ENCODE results near the gene DOK7. TPM values are rescaled to one million over a fixed set of nuclear protein-coding genes. Genes with fewer than 3 reads are reported as not detected.

DOK7 gene
- total RNA-seq, 1 experiment from 2014 or later: 0.26 TPM

GRCh38 chr4:3497095-3497494 is 34.0 kb downstream of the DOK7 start:
- Histone ChIP-seq H3K18ac (ENCODE audit: insufficient read length, low read depth, low read length) (no peak overlapping the region), H2AK5ac (ENCODE audit: insufficient read length, low read length) (no peak overlapping the region), H3K14ac (ENCODE audit: insufficient read depth, low read length) (no peak overlapping the region), H3K4me2 (ENCODE audit: insufficient read depth, insufficient read length, low read length) (no peak overlapping the region), H3K79me2 (ENCODE audit: insufficient read depth, low read length) (no peaks in the 10 kb centered on the region), H2BK5ac (ENCODE audit: insufficient read length, low read length) (no peak overlapping the region), H4K20me1 (ENCODE audit: control insufficient read depth, insufficient read depth, insufficient read length) (peaks cover 4% of the 10 kb centered on the region), H3K27ac (ENCODE audit: insufficient read length, low read depth, low read length) (no peak overlapping the region), H3K9me3 (ENCODE audit: control insufficient read depth, low read depth, low read length) (no peaks in the 10 kb centered on the region), H3K9ac (ENCODE audit: extremely low read depth, insufficient read length, low read length) (no peak overlapping the region), H2AFZ (ENCODE audit: low read length) (no peak overlapping the region), H3K4ac (ENCODE audit: low read depth, low read length) (no peak overlapping the region), H4K8ac (replicated peaks; ENCODE audit: insufficient read length, low read depth, low read length) (no peak overlapping the region), H3K4me1 (ENCODE audit: insufficient read depth, low read length) (no peaks in the 10 kb centered on the region), H3K23ac (ENCODE audit: insufficient read length, low read depth, low read length) (no peak overlapping the region), H3T11ph (ENCODE audit: low read length) (no peak overlapping the region), H4K5ac (ENCODE audit: insufficient read length, low read depth, low read length) (no peak overlapping the region), H3K56ac (ENCODE audit: insufficient read length, low read depth, low read length) (no peak overlapping the region), H3K23me2 (ENCODE audit: insufficient read length, low read depth, low read length, poor library complexity, severe bottlenecking) (no peaks in the 10 kb centered on the region), H3K27me3 (ENCODE audit: insufficient read depth, low read length) (peaks cover 9% of the 10 kb centered on the region; the same call in 1 of the 2 replicates), H4K91ac (ENCODE audit: insufficient read length, low read depth, low read length) (no peak overlapping the region), H2BK12ac (ENCODE audit: insufficient read length, low read depth, low read length) (no peak overlapping the region), H2BK120ac (ENCODE audit: low read depth, low read length, poor library complexity, severe bottlenecking) (no peak overlapping the region), H3K79me1 (ENCODE audit: insufficient read depth, low read depth, low read length, poor library complexity, severe bottlenecking) (no peaks in the 10 kb centered on the region), H2BK20ac (ENCODE audit: low read depth, low read length, poor library complexity, severe bottlenecking) (no peak overlapping the region), H2BK15ac (ENCODE audit: low read depth, low read length) (no peak overlapping the region)
- Mint-ChIP-seq H3K4me1 (peaks cover 5 to 14% of the 10 kb centered on the region in 2 experiments), H3K27me3 (ENCODE audit: low read depth) (peaks cover 79% of the 10 kb centered on the region), H3K27ac (no peak overlapping the region), H3K9me3 (no peaks in the 10 kb centered on the region; a peak in 1 of 5 replicates), H3K36me3 (ENCODE audit: insufficient read depth in 1 of 3, low read depth in 3 of 3) (peaks cover 0 to 2% (median 0%) of the 10 kb centered on the region in 3 experiments; a peak in 1 of 7 replicates), H3K4me3 (no peak overlapping the region)
- WGBS (ENCODE audit: extremely low coverage, insufficient read length, low lambda C conversion rate): no CpG with 5 or more reads among the region's 6 CpGs
- TF ChIP-seq, protein P1, sequence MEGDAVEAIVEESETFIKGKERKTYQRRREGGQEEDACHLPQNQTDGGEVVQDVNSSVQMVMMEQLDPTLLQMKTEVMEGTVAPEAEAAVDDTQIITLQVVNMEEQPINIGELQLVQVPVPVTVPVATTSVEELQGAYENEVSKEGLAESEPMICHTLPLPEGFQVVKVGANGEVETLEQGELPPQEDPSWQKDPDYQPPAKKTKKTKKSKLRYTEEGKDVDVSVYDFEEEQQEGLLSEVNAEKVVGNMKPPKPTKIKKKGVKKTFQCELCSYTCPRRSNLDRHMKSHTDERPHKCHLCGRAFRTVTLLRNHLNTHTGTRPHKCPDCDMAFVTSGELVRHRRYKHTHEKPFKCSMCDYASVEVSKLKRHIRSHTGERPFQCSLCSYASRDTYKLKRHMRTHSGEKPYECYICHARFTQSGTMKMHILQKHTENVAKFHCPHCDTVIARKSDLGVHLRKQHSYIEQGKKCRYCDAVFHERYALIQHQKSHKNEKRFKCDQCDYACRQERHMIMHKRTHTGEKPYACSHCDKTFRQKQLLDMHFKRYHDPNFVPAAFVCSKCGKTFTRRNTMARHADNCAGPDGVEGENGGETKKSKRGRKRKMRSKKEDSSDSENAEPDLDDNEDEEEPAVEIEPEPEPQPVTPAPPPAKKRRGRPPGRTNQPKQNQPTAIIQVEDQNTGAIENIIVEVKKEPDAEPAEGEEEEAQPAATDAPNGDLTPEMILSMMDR (conservative IDR thresholded peaks at IDR 0.05): no peak
- no peak for DNase-seq

Measured in H9 (cell line).